ENCODE measurements around the gene BAIAP3. TPM values are rescaled to one million over a fixed set of nuclear protein-coding genes. Genes with fewer than 3 reads are reported as not detected.

Gene BAIAP3
- total and polyA plus RNA-seq, 2 donors (not counting 3 experiments of a cell fraction or from before 2014, with no cell fraction given): 0.36 to 0.66 TPM

- no peak for DNase-seq (ENCODE audit: low read depth, low spot score)
- Histone ChIP-seq H2AFZ (ENCODE audit: low read depth, low read length) (no peak overlapping the region), H3K9me1 (replicated peaks; ENCODE audit: control insufficient read depth, extremely low read depth, insufficient read depth, low read length) (no peaks in the 10 kb centered on the region), H3K27me3 (ENCODE audit: control insufficient read depth in 2 of 2, insufficient read depth in 2 of 2, low read length in 2 of 2) (no peaks in the 10 kb centered on the region), H3K27ac (ENCODE audit: insufficient read depth, low read depth, low read length) (no peak overlapping the region), H3K4me2 (ENCODE audit: insufficient read depth, low read length) (no peak overlapping the region), H3K9ac (replicated peaks; ENCODE audit: extremely low read depth, insufficient read depth, low read length) (no peak overlapping the region), H3K4me3 (replicated peaks in 1 of 3; ENCODE audit: insufficient read depth in 1 of 3, low read depth in 1 of 3, low read length in 3 of 3) (no peak overlapping the region), H3K9me3 (replicated peaks; ENCODE audit: control insufficient read depth, insufficient read depth, low read length) (no peaks in the 10 kb centered on the region), H3K79me2 (ENCODE audit: control insufficient read depth, insufficient read depth, low read length) (no peaks in the 10 kb centered on the region), H4K20me1 (replicated peaks; ENCODE audit: control insufficient read depth, extremely low read depth, insufficient read depth, low read length) (no peaks in the 10 kb centered on the region), H3K36me3 (ENCODE audit: control insufficient read depth in 2 of 2, extremely low read depth in 1 of 2, insufficient read depth in 2 of 2, low read length in 2 of 2) (peaks cover 0 to 34% of the 10 kb centered on the region in 2 experiments), H3K4me1 (ENCODE audit: control insufficient read depth, extremely low read depth, insufficient read depth, low read length) (no peaks in the 10 kb centered on the region)
- TF ChIP-seq POLR2A (IDR thresholded peaks at IDR 0.05; ENCODE audit: low read depth, low read length): no peak
- no peak for TF ChIP-seq MYC (IDR thresholded peaks at IDR 0.05; ENCODE audit: low read depth, low read length)
- no peak for TF ChIP-seq MAX (IDR thresholded peaks at IDR 0.05; ENCODE audit: insufficient read depth, insufficient read length)
- intact Hi-C loops (cut with micrococcal nuclease): no loop called here
- FAIRE-seq: no peak
- dilution Hi-C loops (cut with MboI; ENCODE audit: extremely low pct_ligation_motif_present, low sequenced_read_pairs): no loop called here
- ChIA-PET POLR2A (no interaction called here), CTCF (no interaction called here)
- BruUV-seq (replicated peaks): no TSS peak
Observed at GRCh38 chr16:1398351-1398750, 64.9 kb downstream of the BAIAP3 start.

Other genes with a start within 250 kb of the BAIAP3 start
- not detected in 2 replicates for gene C1QTNF8, start 237.4 kb upstream of the BAIAP3 start, total RNA-seq
- not detected in 2 replicates for gene C1QTNF8, start 237.4 kb upstream of the BAIAP3 start, polyA plus RNA-seq
- gene CACNA1H, start 180.5 kb upstream of the BAIAP3 start, total RNA-seq: not detected in 2 replicates
- gene CACNA1H, start 180.5 kb upstream of the BAIAP3 start, polyA plus RNA-seq: 0.03 and 0.05 TPM in 2 replicates
- gene TPSG1, start 108.4 kb upstream of the BAIAP3 start, total RNA-seq: not detected in 2 replicates
- gene TPSG1, start 108.4 kb upstream of the BAIAP3 start, polyA plus RNA-seq: not detected in 2 replicates
- gene TPSB2, start 103.5 kb upstream of the BAIAP3 start, total RNA-seq: not detected in 2 replicates
- gene TPSB2, start 103.5 kb upstream of the BAIAP3 start, polyA plus RNA-seq: not detected in 2 replicates
- not detected in 2 replicates for gene TPSAB1, start 92.9 kb upstream of the BAIAP3 start, total RNA-seq
- gene TPSAB1, start 92.9 kb upstream of the BAIAP3 start, polyA plus RNA-seq: not detected in 2 replicates
- gene TPSD1, start 77.6 kb upstream of the BAIAP3 start, total RNA-seq: not detected in 2 replicates
- not detected in 2 replicates for gene TPSD1, start 77.6 kb upstream of the BAIAP3 start, polyA plus RNA-seq
- gene UBE2I, start 24.0 kb upstream of the BAIAP3 start, total RNA-seq: 230 and 233 TPM in 2 replicates
- 121 and 122 TPM in 2 replicates for gene UBE2I, start 24.0 kb upstream of the BAIAP3 start, polyA plus RNA-seq
- gene TSR3, start 18.2 kb downstream of the BAIAP3 start, total RNA-seq: 65.4 and 69.9 TPM in 2 replicates
- 82.7 and 88.7 TPM in 2 replicates for gene TSR3, start 18.2 kb downstream of the BAIAP3 start, polyA plus RNA-seq
- gene GNPTG, start 18.3 kb downstream of the BAIAP3 start, total RNA-seq: 51.6 and 56.3 TPM in 2 replicates
- 109 and 137 TPM in 2 replicates for gene GNPTG, start 18.3 kb downstream of the BAIAP3 start, polyA plus RNA-seq
- 32.8 and 33.0 TPM in 2 replicates for gene UNKL, start 81.1 kb downstream of the BAIAP3 start, total RNA-seq
- 17.1 and 23.2 TPM in 2 replicates for gene UNKL, start 81.1 kb downstream of the BAIAP3 start, polyA plus RNA-seq
- 13.4 and 15.1 TPM in 2 replicates for gene UQCC4, start 87.1 kb downstream of the BAIAP3 start, total RNA-seq
- gene UQCC4, start 87.1 kb downstream of the BAIAP3 start, polyA plus RNA-seq: 29.3 and 33.3 TPM in 2 replicates
- not detected in 2 replicates for gene PERCC1, start 97.4 kb downstream of the BAIAP3 start, total RNA-seq
- not detected in 2 replicates for gene PERCC1, start 97.4 kb downstream of the BAIAP3 start, polyA plus RNA-seq
- 0.25 and 0.75 TPM in 2 replicates for gene CCDC154, start 110.9 kb downstream of the BAIAP3 start, total RNA-seq
- gene CCDC154, start 110.9 kb downstream of the BAIAP3 start, polyA plus RNA-seq: 0.13 and 0.65 TPM in 2 replicates
- 89.8 and 94.9 TPM in 2 replicates for gene CLCN7, start 141.4 kb downstream of the BAIAP3 start, total RNA-seq
- 59.8 and 76.1 TPM in 2 replicates for gene CLCN7, start 141.4 kb downstream of the BAIAP3 start, polyA plus RNA-seq
- gene PTX4, start 155.3 kb downstream of the BAIAP3 start, total RNA-seq: 0.31 TPM in 1 of 2 replicates, not detected in the other
- not detected in 2 replicates for gene PTX4, start 155.3 kb downstream of the BAIAP3 start, polyA plus RNA-seq
- 60.5 and 61.6 TPM in 2 replicates for gene TELO2, start 159.7 kb downstream of the BAIAP3 start, total RNA-seq
- 30.7 and 32.8 TPM in 2 replicates for gene TELO2, start 159.7 kb downstream of the BAIAP3 start, polyA plus RNA-seq
- gene TMEM204, start 200.0 kb downstream of the BAIAP3 start, total RNA-seq: 32.5 and 37.5 TPM in 2 replicates
- gene TMEM204, start 200.0 kb downstream of the BAIAP3 start, polyA plus RNA-seq: 50.7 and 68.8 TPM in 2 replicates